ENCODE results near the gene CD2AP.
"Not testable (repeated sequence)": the region's sequence is repeated elsewhere in the genome, so short reads cannot be mapped to it uniquely, and the experiment has no call there.

Gene CD2AP

DNA sequence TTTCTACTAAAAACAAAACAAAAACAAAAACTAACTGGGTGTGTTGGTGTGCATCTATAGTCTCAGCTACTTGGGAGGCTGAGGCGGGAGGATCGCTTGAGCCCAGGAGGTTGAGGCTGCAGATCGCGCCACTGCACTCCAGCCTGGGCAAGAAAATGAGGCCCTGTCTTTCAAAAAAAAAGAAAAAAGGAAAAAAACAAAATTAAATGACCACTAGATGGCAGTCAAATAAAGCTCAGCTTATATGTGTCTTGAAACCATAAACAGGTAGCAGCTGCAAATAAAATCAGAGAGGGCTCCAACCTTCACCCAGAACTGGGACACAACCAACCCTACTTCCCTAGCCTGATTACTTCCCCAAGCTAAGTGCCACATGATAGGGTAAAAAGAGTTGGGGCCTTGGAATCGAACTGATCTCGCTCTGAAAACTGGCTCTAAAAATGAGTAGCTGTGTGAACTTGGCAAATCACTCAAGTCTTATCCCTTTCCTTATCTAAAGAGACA lies 153.7 kb downstream of the CD2AP start:
- TF ChIP-seq, protein P1, sequence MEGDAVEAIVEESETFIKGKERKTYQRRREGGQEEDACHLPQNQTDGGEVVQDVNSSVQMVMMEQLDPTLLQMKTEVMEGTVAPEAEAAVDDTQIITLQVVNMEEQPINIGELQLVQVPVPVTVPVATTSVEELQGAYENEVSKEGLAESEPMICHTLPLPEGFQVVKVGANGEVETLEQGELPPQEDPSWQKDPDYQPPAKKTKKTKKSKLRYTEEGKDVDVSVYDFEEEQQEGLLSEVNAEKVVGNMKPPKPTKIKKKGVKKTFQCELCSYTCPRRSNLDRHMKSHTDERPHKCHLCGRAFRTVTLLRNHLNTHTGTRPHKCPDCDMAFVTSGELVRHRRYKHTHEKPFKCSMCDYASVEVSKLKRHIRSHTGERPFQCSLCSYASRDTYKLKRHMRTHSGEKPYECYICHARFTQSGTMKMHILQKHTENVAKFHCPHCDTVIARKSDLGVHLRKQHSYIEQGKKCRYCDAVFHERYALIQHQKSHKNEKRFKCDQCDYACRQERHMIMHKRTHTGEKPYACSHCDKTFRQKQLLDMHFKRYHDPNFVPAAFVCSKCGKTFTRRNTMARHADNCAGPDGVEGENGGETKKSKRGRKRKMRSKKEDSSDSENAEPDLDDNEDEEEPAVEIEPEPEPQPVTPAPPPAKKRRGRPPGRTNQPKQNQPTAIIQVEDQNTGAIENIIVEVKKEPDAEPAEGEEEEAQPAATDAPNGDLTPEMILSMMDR (IDR thresholded peaks at IDR 0.05; ENCODE audit: insufficient read depth, low read depth, low read length, missing control alignments), result peak; percentile 37
- peak; percentile 63 for DNase-seq (ENCODE audit: low read depth)
- no peak overlapping the region for H3K4me3 ChIP-seq (ENCODE audit: low read depth, low read length)

- H3K4me3 ChIP-seq (ENCODE audit: low read depth, low read length), result no peak overlapping the region
- TF ChIP-seq, protein P1 (IDR thresholded peaks at IDR 0.05; ENCODE audit: insufficient read depth, low read depth, low read length, missing control alignments), result no peak
- no peak for DNase-seq (ENCODE audit: low read depth)
These were observed 154.2 kb downstream of the CD2AP start for GRCh38 chr6:47631797-47632196.

GRCh38 chr6:47633141-47633540 lies 155.6 kb downstream of the CD2AP start:
- TF ChIP-seq, protein P1 (IDR thresholded peaks at IDR 0.05; ENCODE audit: insufficient read depth, low read depth, low read length, missing control alignments), result no peak
- DNase-seq (ENCODE audit: low read depth), result no peak

GRCh38 chr6:47634210-47635047 lies 156.8 kb downstream of the CD2AP start:
- DNase-seq (ENCODE audit: low read depth), result no peak
- TF ChIP-seq, protein P1 (IDR thresholded peaks at IDR 0.05; ENCODE audit: insufficient read depth, low read depth, low read length, missing control alignments), result no peak
- H3K4me3 ChIP-seq (ENCODE audit: low read depth, low read length), result no peak overlapping the region

More at GRCh38 chr6:47633141-47633540, 155.6 kb downstream of the CD2AP start:
- H3K4me3 ChIP-seq (ENCODE audit: low read depth, low read length), result no peak overlapping the region

DNA sequence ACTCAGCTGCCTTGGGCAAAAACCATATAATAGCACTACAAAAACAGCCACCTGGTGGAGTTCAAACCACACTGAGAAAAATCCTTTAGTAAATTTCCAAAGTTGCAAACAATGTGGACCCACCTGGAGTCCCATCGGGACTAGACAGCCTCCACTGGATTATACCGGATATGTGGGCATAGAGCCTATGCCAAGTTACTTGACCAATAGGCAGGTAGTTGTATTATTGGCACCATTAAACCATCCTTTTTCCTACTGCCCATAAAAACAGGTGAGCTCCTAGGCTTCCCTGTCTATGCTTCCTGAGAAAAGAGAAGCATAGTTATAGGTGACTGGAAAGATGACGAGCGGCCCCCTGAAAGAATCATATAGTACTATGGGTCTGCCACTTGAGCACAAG lies 169.1 kb downstream of the CD2AP start:
- no peak overlapping the region for H3K4me3 ChIP-seq (ENCODE audit: low read depth, low read length)
- no peak for DNase-seq (ENCODE audit: low read depth)
- TF ChIP-seq, protein P1 (IDR thresholded peaks at IDR 0.05; ENCODE audit: insufficient read depth, low read depth, low read length, missing control alignments), result no peak

DNA sequence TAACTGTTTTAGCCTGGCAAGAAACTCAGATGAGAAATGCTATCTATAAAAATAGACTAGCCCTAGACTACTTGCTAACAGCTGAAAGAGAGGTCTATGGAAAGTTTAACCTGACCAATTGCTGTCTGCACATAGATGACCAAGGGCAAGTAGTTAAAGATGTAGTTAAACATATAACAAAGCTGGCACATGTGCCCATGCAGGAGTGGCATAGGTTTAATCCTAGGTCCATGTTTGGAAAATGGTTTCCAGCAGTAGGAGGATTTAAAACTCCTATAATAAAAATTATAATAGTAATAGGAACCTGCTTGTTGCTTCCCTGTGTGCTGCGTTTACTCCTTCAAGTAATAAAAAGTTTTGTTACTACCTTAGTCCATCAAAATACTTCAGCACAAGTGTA lies 169.6 kb downstream of the CD2AP start:
- TF ChIP-seq, protein P1 (IDR thresholded peaks at IDR 0.05; ENCODE audit: insufficient read depth, low read depth, low read length, missing control alignments), result no peak

DNA sequence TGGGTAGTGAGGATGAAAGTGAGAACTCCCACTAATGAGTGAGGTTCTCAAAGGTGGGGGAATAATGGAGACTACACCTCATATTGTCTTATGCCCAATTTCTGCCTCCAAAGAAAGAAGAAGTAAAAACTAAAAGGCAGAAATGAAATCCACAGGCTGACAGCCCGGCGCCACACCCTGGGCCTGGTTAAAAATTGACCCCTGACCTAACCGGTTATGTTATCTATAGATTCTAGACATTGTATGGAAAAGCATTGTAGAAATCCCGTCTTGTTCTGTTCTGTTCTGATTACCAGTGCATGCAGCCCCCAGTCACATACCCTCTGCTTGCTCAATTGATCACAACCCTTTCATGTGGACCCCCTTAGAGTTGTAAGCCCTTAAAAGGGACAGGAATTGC lies 170.0 kb downstream of the CD2AP start:
- H3K4me3 ChIP-seq (ENCODE audit: low read depth, low read length); DNase-seq (ENCODE audit: low read depth): not testable (repeated sequence)

More for the DNA sequence above, 169.6 kb downstream of the CD2AP start:
- no peak overlapping the region for H3K4me3 ChIP-seq (ENCODE audit: low read depth, low read length)
- no peak for DNase-seq (ENCODE audit: low read depth)
